IMR-90 (cell line): Measurements from ENCODE around the gene AUH.

Experiments
- BHLHE40 ChIP-seq: fragments of 150-350 bp; IDR thresholded peaks from 2 replicates; pipeline ENCODE4 v1.6.1; 2016; ENCODE audit warnings: mild to moderate bottlenecking, low read depth, low read length
- CHD1 ChIP-seq: IDR thresholded peaks from 2 replicates; pipeline ENCODE4 v1.6.1; 2012; ENCODE audit warnings: low read depth, low read length, improper control_type of control experiment
- CTCF ChIP-seq: conservative IDR thresholded peaks from 2 replicates; pipeline ENCODE4 v1.5.1; 2012; ENCODE audit warnings: mild to moderate bottlenecking, low read depth, low read length, improper control_type of control experiment
- MAFK ChIP-seq: IDR thresholded peaks from 2 replicates; pipeline ENCODE4 v1.6.1; 2012; ENCODE audit warnings: low read depth, low read length, improper control_type of control experiment
- MAZ ChIP-seq: IDR thresholded peaks from 2 replicates; pipeline ENCODE4 v1.6.1; 2012; ENCODE audit warnings: low read depth, mild to moderate bottlenecking, low read length, improper control_type of control experiment, moderate library complexity, borderline replicate concordance
- MXI1 ChIP-seq: IDR thresholded peaks from 2 replicates; pipeline ENCODE4 v1.6.1; 2012; ENCODE audit warnings: low read depth, mild to moderate bottlenecking, low read length, moderate library complexity, borderline replicate concordance
- POLR2A ChIP-seq: IDR thresholded peaks from 2 replicates; pipeline ENCODE4 v1.6.1; 2012; ENCODE audit warnings: mild to moderate bottlenecking, low read depth, low read length
- SMC3 ChIP-seq: fragments of 150-350 bp; IDR thresholded peaks from 2 replicates; pipeline ENCODE4 v1.6.1; 2016; ENCODE audit warnings: low read depth, mild to moderate bottlenecking, antibody characterized with exemption, low read length, moderate library complexity
- TF ChIP-seq, protein P1 (sequence below): fragments of 150-350 bp; IDR thresholded peaks from 2 replicates; pipeline ENCODE4 v1.6.1; 2017; ENCODE audit warnings: mild to moderate bottlenecking, antibody characterized with exemption, low read length, low read depth

DNA sequence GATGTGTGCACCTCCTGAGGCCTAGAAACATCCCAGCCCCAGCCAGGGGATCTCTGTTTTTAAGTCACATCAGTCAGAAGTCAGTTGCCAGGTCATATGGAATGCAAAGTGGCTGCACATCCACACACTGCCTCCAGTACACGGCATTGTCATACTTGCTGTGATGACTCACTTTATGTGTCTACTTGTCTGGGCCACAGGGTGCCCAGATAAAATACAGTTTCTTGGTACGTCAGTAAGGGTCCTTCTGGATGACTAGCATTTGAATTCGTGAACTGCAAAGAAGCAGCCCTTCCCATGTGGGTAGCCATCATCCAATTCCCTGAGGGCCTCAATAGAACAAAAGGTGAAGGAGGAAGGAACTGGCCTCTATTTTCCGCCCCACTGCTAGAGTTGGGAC is 27.7 kb downstream of the AUH start:
- TF ChIP-seq CTCF (no peak), POLR2A (no peak), MAZ (no peak), SMC3 (no peak), MAFK (no peak), CHD1 (no peak), BHLHE40 (no peak), MXI1 (no peak)
- TF ChIP-seq, protein P1, sequence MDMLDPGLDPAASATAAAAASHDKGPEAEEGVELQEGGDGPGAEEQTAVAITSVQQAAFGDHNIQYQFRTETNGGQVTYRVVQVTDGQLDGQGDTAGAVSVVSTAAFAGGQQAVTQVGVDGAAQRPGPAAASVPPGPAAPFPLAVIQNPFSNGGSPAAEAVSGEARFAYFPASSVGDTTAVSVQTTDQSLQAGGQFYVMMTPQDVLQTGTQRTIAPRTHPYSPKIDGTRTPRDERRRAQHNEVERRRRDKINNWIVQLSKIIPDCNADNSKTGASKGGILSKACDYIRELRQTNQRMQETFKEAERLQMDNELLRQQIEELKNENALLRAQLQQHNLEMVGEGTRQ = no peak
